AG09319 (cell line): Measurements from ENCODE around the gene NUDT2.

ENCODE experiments used
- DNase-seq: peaks from one replicate; pipeline ENCODE4 v3.0.0-alpha.2; 2010; ENCODE audit warnings: low read depth; ENCODE audit errors: extremely low read depth
- CTCF ChIP-seq: IDR thresholded peaks from 2 replicates; pipeline ENCODE4 v1.5.1; 2011; ENCODE audit warnings: low read depth, mild to moderate bottlenecking, inconsistent platforms, low read length, moderate library complexity

The NUDT2 gene

GRCh38 chr9:34380034-34380510 lies 50.7 kb downstream of the NUDT2 start:
- no peak for TF ChIP-seq CTCF
- no peak for DNase-seq

GRCh38 chr9:34380511-34381315 lies 51.3 kb downstream of the NUDT2 start:
- TF ChIP-seq CTCF: no peak
- DNase-seq: peak; percentile 48

- no peak for DNase-seq
- TF ChIP-seq CTCF: no peak
Observed at GRCh38 chr9:34381323-34381722, 52.0 kb downstream of the NUDT2 start.

GRCh38 chr9:34382054-34382453 lies 52.7 kb downstream of the NUDT2 start:
- no peak for TF ChIP-seq CTCF
- no peak for DNase-seq

- no peak for DNase-seq
- TF ChIP-seq CTCF: no peak
Observed at GRCh38 chr9:34382879-34383278, 53.5 kb downstream of the NUDT2 start.

- DNase-seq: no peak
- TF ChIP-seq CTCF: no peak
Observed at GRCh38 chr9:34383904-34384303, 54.5 kb downstream of the NUDT2 start.

- DNase-seq: no peak
- TF ChIP-seq CTCF: no peak
Observed at GRCh38 chr9:34384368-34385165, 55.2 kb downstream of the NUDT2 start.
